CD4-positive, alpha-beta T cell (primary cell): ENCODE measurements around the gene FKBP2. TPM values are rescaled to one million over a fixed set of nuclear protein-coding genes. Genes with fewer than 3 reads are reported as not detected.

Source experiments
- ATAC-seq: fragments of 200-7000 bp; cut with Tn5 transposase; one replicate; pipeline ENCODE4 v1.10.0; 2022; ENCODE audit warnings: mild to moderate bottlenecking; ENCODE audit not compliant: poor library complexity
- CTCF ChIA-PET: fragments of 350-600 bp; sonication (Branson Sonifier 250); formaldehyde crosslinking; loops from one replicate; lab custom pipeline; 2021; ENCODE audit warnings: antibody characterized with exemption, inconsistent platforms; lab: Charles Lee
- POLR2A ChIA-PET: fragments of 350-600 bp; sonication (Branson Sonifier 250); formaldehyde crosslinking; loops from one replicate; lab custom pipeline; 2021; ENCODE audit warnings: antibody characterized with exemption, inconsistent platforms; lab: Charles Lee
- DNase-seq, 14 experiments: peaks; one replicate each; pipeline ENCODE4 v3.0.0-alpha.2; 2013 to 2020; ENCODE audit warnings: mixed read lengths in 2 of 14
- H3K27ac ChIP-seq, 2 donors: one replicate each; pipeline versions ENCODE4 v1.5.1 to v1.7.0; 2013; ENCODE audit warnings: low read length in 2 of 2, low read depth in 1 of 2, mild to moderate bottlenecking in 1 of 2
- H3K27me3 ChIP-seq, 2 experiments: 1 replicate in 1 of 2; 2 replicates in 1 of 2; pipeline versions ENCODE4 v1.6.1 to v1.7.0; 2013; ENCODE audit warnings: low read length in 2 of 2, control low read depth in 1 of 2, mild to moderate bottlenecking in 1 of 2, moderate library complexity in 1 of 2; ENCODE audit not compliant: insufficient read depth in 2 of 2, control insufficient read depth in 1 of 2
- H3K36me3 ChIP-seq: one replicate; pipeline ENCODE4 v1.6.1; 2013; ENCODE audit warnings: low read length, control low read depth; ENCODE audit not compliant: insufficient read depth
- H3K4me1 ChIP-seq: one replicate; pipeline ENCODE4 v1.6.1; 2013; ENCODE audit warnings: low read length, control low read depth; ENCODE audit not compliant: insufficient read depth
- H3K4me3 ChIP-seq: one replicate; pipeline ENCODE4 v1.5.1; 2013; ENCODE audit warnings: mild to moderate bottlenecking, low read length, moderate library complexity
- H3K9me3 ChIP-seq, 2 experiments: 1 replicate in 1 of 2; 2 replicates in 1 of 2; pipeline versions ENCODE4 v1.6.1 to v1.7.0; 2013; ENCODE audit warnings: low read length in 2 of 2, mild to moderate bottlenecking in 2 of 2, control low read depth in 1 of 2, moderate library complexity in 1 of 2; ENCODE audit not compliant: control insufficient read depth in 1 of 2, insufficient read depth in 1 of 2
- H3K27ac Mint-ChIP-seq: one replicate; pipeline ENCODE4 v1.8.0; 2020; ENCODE audit warnings: mixed read lengths
- H3K27me3 Mint-ChIP-seq: one replicate; pipeline ENCODE4 v1.8.0; 2021; ENCODE audit warnings: mixed read lengths
- H3K36me3 Mint-ChIP-seq: one replicate; pipeline ENCODE4 v1.8.0; 2021; ENCODE audit warnings: low read depth, mixed read lengths
- H3K4me1 Mint-ChIP-seq: one replicate; pipeline ENCODE4 v1.8.0; 2021; ENCODE audit warnings: low read depth, mixed read lengths
- H3K4me3 Mint-ChIP-seq: one replicate; pipeline ENCODE4 v1.8.0; 2020; ENCODE audit warnings: mild to moderate bottlenecking, mixed read lengths
- H3K9me3 Mint-ChIP-seq: one replicate; pipeline ENCODE4 v1.8.0; 2020; ENCODE audit warnings: mixed read lengths
- CTCF ChIP-seq: fragments of 200-600 bp; IDR thresholded peaks from one replicate; pipeline ENCODE4 v1.8.0; 2022; ENCODE audit warnings: antibody characterized with exemption, mild to moderate bottlenecking
- intact Hi-C, 2 experiments: fragments of 100-400 bp; cut with DNase I in 1 of 2; cut with micrococcal nuclease in 1 of 2; formaldehyde crosslinking; loops; one replicate each; pipeline versions ENCODE4 v1.15.1 to v1.9.0; 2023 to 2025; cut with DNase I, micrococcal nuclease
- total RNA-seq, 174 experiments: library from RNA in 2 of 174; stranded (reverse) in 2 of 174; gene quantifications; one replicate each; pipeline ENCODE4 v1.2.3 and lab custom pipeline; 2021 to 2026

The FKBP2 gene
- total RNA-seq, 2 experiments from 2014 or later = 11.2 to 14.6 TPM

GRCh38 chr11:64220271-64220670 is 20.6 kb upstream of the FKBP2 start:
- ChIA-PET POLR2A (interaction anchor here (0.8 to 1.1 kb wide), 2 partner anchors 13 to 14 kb away, joined by 3 read pairs; partner anchors contain the start of gene FERMT3), CTCF (no interaction called here)
- H3K4me3 Mint-ChIP-seq = no peak overlapping the region
- no peak overlapping the region for H3K4me3 ChIP-seq
- H3K27me3 ChIP-seq = no peaks in the 10 kb centered on the region
- H3K4me1 Mint-ChIP-seq = peaks cover 8% of the 10 kb centered on the region
- no peaks in the 10 kb centered on the region for H3K9me3 ChIP-seq
- intact Hi-C loops = no loop called here
- peaks cover 31% of the 10 kb centered on the region for H3K36me3 Mint-ChIP-seq
- ATAC-seq (no peak), DNase-seq (no peak)
- H3K27ac ChIP-seq = no peak overlapping the region
- H3K4me1 ChIP-seq = peaks cover 12% of the 10 kb centered on the region
- H3K9me3 Mint-ChIP-seq = no peaks in the 10 kb centered on the region
- TF ChIP-seq CTCF = no peak
- peaks cover 62% of the 10 kb centered on the region for H3K36me3 ChIP-seq
- no peaks in the 10 kb centered on the region for H3K27me3 Mint-ChIP-seq
- no peak overlapping the region for H3K27ac Mint-ChIP-seq

- ChIA-PET CTCF (no interaction called here), POLR2A (interaction anchor here (0.8 to 1.1 kb wide), 2 partner anchors 13 to 14 kb away, joined by 3 read pairs; partner anchors contain the start of gene FERMT3)
- H3K4me3 Mint-ChIP-seq = no peak overlapping the region
- H3K27me3 Mint-ChIP-seq = no peaks in the 10 kb centered on the region
- no peak overlapping the region for H3K4me3 ChIP-seq
- DNase-seq = no peak
- no peak overlapping the region for H3K27ac ChIP-seq
- H3K4me1 ChIP-seq = peaks cover 17% of the 10 kb centered on the region
- H3K27me3 ChIP-seq = no peaks in the 10 kb centered on the region
- no peaks in the 10 kb centered on the region for H3K9me3 Mint-ChIP-seq
- H3K4me1 Mint-ChIP-seq = peaks cover 13% of the 10 kb centered on the region
- ATAC-seq = no peak
- intact Hi-C loops = no loop called here
- peaks cover 58% of the 10 kb centered on the region for H3K36me3 ChIP-seq
- H3K36me3 Mint-ChIP-seq = peaks cover 26% of the 10 kb centered on the region
- no peak overlapping the region for H3K27ac Mint-ChIP-seq
- TF ChIP-seq CTCF = no peak
- H3K9me3 ChIP-seq = no peaks in the 10 kb centered on the region
Measured at GRCh38 chr11:64220798-64221197, 20.1 kb upstream of the FKBP2 start.

DNA sequence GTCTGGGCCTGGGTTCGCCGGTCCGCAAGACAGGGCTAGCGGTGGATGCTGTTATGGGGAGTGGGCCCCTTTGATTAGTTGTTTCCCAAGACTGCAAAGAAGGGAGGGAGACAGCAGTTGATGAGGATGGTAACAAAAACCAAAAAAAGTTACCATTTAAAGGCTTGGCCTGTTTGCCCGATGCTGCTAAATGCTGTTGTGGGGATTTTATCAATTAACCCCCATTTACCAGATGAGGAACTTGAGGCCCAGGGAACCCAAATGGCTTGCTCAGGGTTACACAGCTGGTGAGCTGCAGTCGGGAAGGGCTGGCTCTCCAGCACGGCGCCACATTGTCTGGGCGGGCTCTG is 18.3 kb upstream of the FKBP2 start:
- Histone ChIP-seq H3K27me3 (no peaks in the 10 kb centered on the region), H3K36me3 (peaks cover 51% of the 10 kb centered on the region), H3K9me3 (no peaks in the 10 kb centered on the region), H3K4me1 (peaks cover 34% of the 10 kb centered on the region), H3K27ac (no peak overlapping the region), H3K4me3 (no peak overlapping the region)
- no peak overlapping the region for H3K27ac Mint-ChIP-seq
- H3K36me3 Mint-ChIP-seq = peaks cover 19% of the 10 kb centered on the region
- no peak overlapping the region for H3K4me3 Mint-ChIP-seq
- ChIA-PET POLR2A (interaction anchor here (6.3 kb wide), 1 partner anchor 16 kb away, joined by 116 read pairs; the partner anchor contains the start of gene FERMT3), CTCF (no interaction called here)
- no peaks in the 10 kb centered on the region for H3K27me3 Mint-ChIP-seq
- DNase-seq (no peak), ATAC-seq (no peak)
- TF ChIP-seq CTCF = no peak
- intact Hi-C loops = no loop called here
- H3K9me3 Mint-ChIP-seq = no peaks in the 10 kb centered on the region
- peaks cover 24% of the 10 kb centered on the region for H3K4me1 Mint-ChIP-seq
